Measurements from ENCODE around the gene ST3GAL3.

The ST3GAL3 gene

DNA sequence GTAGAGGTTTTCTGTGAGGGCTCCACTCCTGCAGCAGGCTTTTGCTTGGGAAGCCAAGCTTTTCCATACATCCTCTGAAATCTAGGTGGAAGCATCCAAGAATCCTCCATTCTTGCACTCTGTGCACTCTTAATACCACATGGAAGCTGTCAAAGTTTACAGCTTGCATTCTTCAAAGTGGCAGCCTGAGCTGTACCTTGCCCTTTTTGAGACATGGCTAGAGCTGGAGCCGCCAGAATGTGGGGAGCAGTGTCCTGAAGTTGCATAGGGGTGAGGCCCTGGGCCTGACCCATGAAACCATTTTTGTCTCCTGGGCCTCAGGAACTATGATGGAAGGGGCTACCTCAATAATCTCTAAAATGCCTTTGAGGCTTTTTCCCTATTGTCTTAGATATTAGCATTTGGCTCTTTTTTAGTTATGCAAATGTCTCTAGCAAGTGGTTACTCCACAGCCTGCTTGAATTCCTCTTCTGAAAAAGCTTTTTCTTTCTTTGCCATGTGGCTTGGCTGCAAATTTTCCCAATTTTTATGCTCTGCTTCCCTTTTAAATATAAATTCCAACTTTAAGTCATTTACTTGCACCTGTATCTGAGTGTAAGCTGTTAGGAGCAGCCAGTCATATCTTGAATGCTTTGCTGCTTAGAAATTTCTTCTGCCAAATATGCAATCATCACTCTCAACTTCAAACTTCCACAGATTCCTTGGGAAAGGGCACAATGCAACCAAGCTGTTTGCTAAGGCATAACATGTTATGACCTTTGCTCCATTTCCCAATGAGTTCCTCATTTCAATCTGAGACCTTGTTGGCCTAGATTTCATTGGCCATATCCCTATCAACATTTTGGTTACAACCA is 134.2 kb downstream of the ST3GAL3 start:
- H3K4me1 ChIP-seq (ENCODE audit: control insufficient read depth, insufficient read depth, low read length): peaks cover under 1% of the 10 kb centered on the region
- H3K36me3 ChIP-seq (ENCODE audit: control insufficient read depth, insufficient read depth, low read length): peaks cover 2% of the 10 kb centered on the region
- H3K27me3 ChIP-seq (ENCODE audit: control insufficient read depth, insufficient read depth, low read length): no peaks in the 10 kb centered on the region
- H3K9ac ChIP-seq (ENCODE audit: low read length): no peak overlapping the region
- H3K27ac ChIP-seq (ENCODE audit: low read depth, low read length): no peak overlapping the region
- no peak overlapping the region for H3K4me3 ChIP-seq (ENCODE audit: low read length)

- H3K4me3 ChIP-seq (ENCODE audit: low read length): no peak overlapping the region
- peaks cover 2% of the 10 kb centered on the region for H3K36me3 ChIP-seq (ENCODE audit: control insufficient read depth, insufficient read depth, low read length)
- H3K9ac ChIP-seq (ENCODE audit: low read length): no peak overlapping the region
- H3K4me1 ChIP-seq (ENCODE audit: control insufficient read depth, insufficient read depth, low read length): no peaks in the 10 kb centered on the region
- no peaks in the 10 kb centered on the region for H3K27me3 ChIP-seq (ENCODE audit: control insufficient read depth, insufficient read depth, low read length)
- no peak overlapping the region for H3K27ac ChIP-seq (ENCODE audit: low read depth, low read length)
These were observed 134.8 kb downstream of the ST3GAL3 start for GRCh38 chr1:43842175-43842498.

- peaks cover 2% of the 10 kb centered on the region for H3K36me3 ChIP-seq (ENCODE audit: control insufficient read depth, insufficient read depth, low read length)
These were observed 136.3 kb downstream of the ST3GAL3 start for GRCh38 chr1:43843684-43844083.

DNA sequence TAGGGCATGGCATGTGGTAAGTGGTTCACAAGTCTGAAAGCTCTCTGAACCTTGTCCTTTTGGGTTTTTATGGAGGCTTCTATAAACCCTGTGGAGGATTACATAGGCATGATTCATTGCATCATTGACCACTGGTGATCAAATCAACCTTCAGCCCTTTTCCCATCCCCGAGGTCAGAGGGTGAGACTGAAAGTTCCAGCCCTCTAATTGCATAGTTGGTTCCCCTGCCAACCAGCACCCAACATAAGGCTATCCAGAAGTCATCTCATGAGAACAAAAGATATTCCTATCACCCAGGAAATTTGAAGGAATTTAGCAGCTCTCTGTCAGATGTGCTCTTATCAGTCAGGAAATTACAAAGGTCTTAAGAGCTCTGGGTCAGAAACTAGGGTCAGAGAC is 136.8 kb downstream of the ST3GAL3 start:
- Histone ChIP-seq H3K27me3 (ENCODE audit: control insufficient read depth, insufficient read depth, low read length) (no peaks in the 10 kb centered on the region), H3K4me1 (ENCODE audit: control insufficient read depth, insufficient read depth, low read length) (no peaks in the 10 kb centered on the region), H3K4me3 (ENCODE audit: low read length) (no peak overlapping the region), H3K36me3 (ENCODE audit: control insufficient read depth, insufficient read depth, low read length) (peaks cover 2% of the 10 kb centered on the region), H3K9ac (ENCODE audit: low read length) (no peak overlapping the region), H3K27ac (ENCODE audit: low read depth, low read length) (no peak overlapping the region)

More at GRCh38 chr1:43843684-43844083, 136.3 kb downstream of the ST3GAL3 start:
- Histone ChIP-seq H3K4me3 (ENCODE audit: low read length) (no peak overlapping the region), H3K4me1 (ENCODE audit: control insufficient read depth, insufficient read depth, low read length) (no peaks in the 10 kb centered on the region), H3K27me3 (ENCODE audit: control insufficient read depth, insufficient read depth, low read length) (no peaks in the 10 kb centered on the region), H3K27ac (ENCODE audit: low read depth, low read length) (no peak overlapping the region), H3K9ac (ENCODE audit: low read length) (no peak overlapping the region)

- H3K4me3 ChIP-seq (ENCODE audit: low read length): no peak overlapping the region
- no peak overlapping the region for H3K9ac ChIP-seq (ENCODE audit: low read length)
- H3K27me3 ChIP-seq (ENCODE audit: control insufficient read depth, insufficient read depth, low read length): no peaks in the 10 kb centered on the region
- no peak overlapping the region for H3K27ac ChIP-seq (ENCODE audit: low read depth, low read length)
- peaks cover 2% of the 10 kb centered on the region for H3K36me3 ChIP-seq (ENCODE audit: control insufficient read depth, insufficient read depth, low read length)
- no peaks in the 10 kb centered on the region for H3K4me1 ChIP-seq (ENCODE audit: control insufficient read depth, insufficient read depth, low read length)
These were observed 140.0 kb downstream of the ST3GAL3 start for GRCh38 chr1:43847290-43847689.

GRCh38 chr1:43847882-43848281 is 140.5 kb downstream of the ST3GAL3 start:
- no peak overlapping the region for H3K27ac ChIP-seq (ENCODE audit: low read depth, low read length)
- no peaks in the 10 kb centered on the region for H3K4me1 ChIP-seq (ENCODE audit: control insufficient read depth, insufficient read depth, low read length)
- no peak overlapping the region for H3K9ac ChIP-seq (ENCODE audit: low read length)

GRCh38 chr1:43849670-43850069 is 142.3 kb downstream of the ST3GAL3 start:
- H3K9ac ChIP-seq (ENCODE audit: low read length): no peak overlapping the region
- H3K4me1 ChIP-seq (ENCODE audit: control insufficient read depth, insufficient read depth, low read length): peaks cover 8% of the 10 kb centered on the region
- no peaks in the 10 kb centered on the region for H3K36me3 ChIP-seq (ENCODE audit: control insufficient read depth, insufficient read depth, low read length)
- no peak overlapping the region for H3K4me3 ChIP-seq (ENCODE audit: low read length)
- H3K27me3 ChIP-seq (ENCODE audit: control insufficient read depth, insufficient read depth, low read length): no peaks in the 10 kb centered on the region
- no peak overlapping the region for H3K27ac ChIP-seq (ENCODE audit: low read depth, low read length)

More at GRCh38 chr1:43847882-43848281, 140.5 kb downstream of the ST3GAL3 start:
- H3K36me3 ChIP-seq (ENCODE audit: control insufficient read depth, insufficient read depth, low read length): peaks cover 2% of the 10 kb centered on the region
- H3K27me3 ChIP-seq (ENCODE audit: control insufficient read depth, insufficient read depth, low read length): no peaks in the 10 kb centered on the region
- no peak overlapping the region for H3K4me3 ChIP-seq (ENCODE audit: low read length)

GRCh38 chr1:43850591-43851233 is 143.4 kb downstream of the ST3GAL3 start:
- H3K36me3 ChIP-seq (ENCODE audit: control insufficient read depth, insufficient read depth, low read length): no peaks in the 10 kb centered on the region
- no peak overlapping the region for H3K9ac ChIP-seq (ENCODE audit: low read length)
- H3K4me1 ChIP-seq (ENCODE audit: control insufficient read depth, insufficient read depth, low read length): peaks cover 8% of the 10 kb centered on the region
- no peaks in the 10 kb centered on the region for H3K27me3 ChIP-seq (ENCODE audit: control insufficient read depth, insufficient read depth, low read length)
- H3K4me3 ChIP-seq (ENCODE audit: low read length): no peak overlapping the region
- H3K27ac ChIP-seq (ENCODE audit: low read depth, low read length): no peak overlapping the region

DNA sequence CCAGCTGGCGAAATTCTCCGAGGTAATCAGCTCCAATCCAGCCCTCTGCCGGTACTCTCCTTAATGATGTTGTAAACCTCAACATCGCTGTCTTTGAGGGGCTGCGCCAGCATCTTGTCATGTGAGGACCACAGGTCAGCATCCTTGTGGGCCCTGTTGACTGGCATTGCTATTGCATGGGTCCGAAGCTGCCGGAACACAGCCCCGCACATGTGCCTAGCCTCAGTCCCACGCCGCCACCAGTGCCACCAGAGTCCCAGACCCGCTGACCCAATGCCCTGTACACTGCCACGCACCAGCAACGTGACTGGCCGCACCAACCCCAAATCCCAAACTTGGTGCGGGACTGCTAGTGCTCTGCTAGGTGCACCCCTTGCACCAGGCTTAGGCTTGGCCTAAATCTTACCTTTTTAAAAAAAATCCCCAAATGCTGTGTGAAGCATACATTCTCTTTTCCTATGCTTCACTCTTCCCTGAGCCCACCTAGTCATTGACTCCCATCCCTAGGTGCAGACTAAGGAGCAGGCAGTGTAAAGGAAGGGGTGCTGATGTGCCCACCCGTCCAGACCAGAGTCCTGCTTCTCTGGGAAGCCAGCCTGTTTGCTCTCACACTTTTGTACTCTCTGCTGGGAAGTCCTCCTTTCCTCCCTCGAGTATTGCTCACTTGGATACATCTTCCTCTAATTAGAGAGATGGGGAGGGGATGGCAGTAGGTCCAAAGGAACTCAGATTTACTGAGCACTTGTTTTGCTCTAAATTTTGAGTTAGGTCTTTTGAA is 144.4 kb downstream of the ST3GAL3 start:
- no peaks in the 10 kb centered on the region for H3K27me3 ChIP-seq (ENCODE audit: control insufficient read depth, insufficient read depth, low read length)
- no peaks in the 10 kb centered on the region for H3K36me3 ChIP-seq (ENCODE audit: control insufficient read depth, insufficient read depth, low read length)
- peaks cover 8% of the 10 kb centered on the region for H3K4me1 ChIP-seq (ENCODE audit: control insufficient read depth, insufficient read depth, low read length)
- H3K27ac ChIP-seq (ENCODE audit: low read depth, low read length): no peak overlapping the region
- no peak overlapping the region for H3K4me3 ChIP-seq (ENCODE audit: low read length)
- H3K9ac ChIP-seq (ENCODE audit: low read length): no peak overlapping the region

GRCh38 chr1:43853161-43853921 is 146.0 kb downstream of the ST3GAL3 start:
- Histone ChIP-seq H3K4me1 (ENCODE audit: control insufficient read depth, insufficient read depth, low read length) (peaks cover 8% of the 10 kb centered on the region), H3K4me3 (ENCODE audit: low read length) (no peak overlapping the region), H3K9ac (ENCODE audit: low read length) (no peak overlapping the region), H3K36me3 (ENCODE audit: control insufficient read depth, insufficient read depth, low read length) (no peaks in the 10 kb centered on the region), H3K27me3 (ENCODE audit: control insufficient read depth, insufficient read depth, low read length) (no peaks in the 10 kb centered on the region), H3K27ac (ENCODE audit: low read depth, low read length) (no peak overlapping the region)

DNA sequence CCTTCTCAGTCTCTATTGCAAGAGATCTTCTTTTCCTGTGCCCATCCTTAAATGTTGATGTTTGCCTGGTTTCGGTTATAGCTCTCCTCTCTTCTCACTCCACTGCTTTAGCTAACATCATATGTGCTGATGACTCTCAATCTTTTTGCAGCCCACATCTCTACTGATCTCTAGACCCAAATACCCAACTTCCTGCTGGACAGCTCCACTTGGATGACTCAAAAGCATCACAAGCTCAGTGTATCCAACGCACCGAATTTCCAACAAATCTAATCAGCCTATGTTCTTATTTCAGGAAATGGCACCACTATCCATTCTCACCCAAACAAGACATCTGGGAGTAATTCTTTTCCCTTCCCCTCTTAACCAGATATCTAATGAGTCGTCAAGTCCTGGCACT is 147.1 kb downstream of the ST3GAL3 start:
- no peaks in the 10 kb centered on the region for H3K36me3 ChIP-seq (ENCODE audit: control insufficient read depth, insufficient read depth, low read length)
- H3K4me3 ChIP-seq (ENCODE audit: low read length): no peak overlapping the region
- H3K27me3 ChIP-seq (ENCODE audit: control insufficient read depth, insufficient read depth, low read length): no peaks in the 10 kb centered on the region
- H3K4me1 ChIP-seq (ENCODE audit: control insufficient read depth, insufficient read depth, low read length): peaks cover 8% of the 10 kb centered on the region
- no peak overlapping the region for H3K27ac ChIP-seq (ENCODE audit: low read depth, low read length)
- no peak overlapping the region for H3K9ac ChIP-seq (ENCODE audit: low read length)

DNA sequence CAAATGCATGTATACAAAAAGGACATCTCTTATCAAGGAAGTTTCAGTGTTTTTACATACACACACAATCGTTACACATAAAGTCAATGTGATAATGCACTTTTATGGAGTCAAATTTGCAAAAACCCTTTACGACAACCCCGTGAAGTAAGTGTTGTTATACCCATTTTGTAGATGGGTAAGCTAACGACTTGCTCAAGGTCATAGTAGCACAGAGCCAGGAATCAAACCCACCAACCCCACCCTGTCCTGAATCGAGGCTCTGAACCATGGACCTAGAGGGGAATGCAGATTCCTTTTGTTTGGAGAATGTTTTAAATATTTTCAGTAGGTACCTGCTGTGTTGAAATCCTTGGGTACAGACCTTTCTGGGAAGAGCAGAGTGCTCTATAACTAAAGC is 148.9 kb downstream of the ST3GAL3 start:
- H3K4me1 ChIP-seq (ENCODE audit: control insufficient read depth, insufficient read depth, low read length): peaks cover 8% of the 10 kb centered on the region

More for the DNA sequence above, 148.9 kb downstream of the ST3GAL3 start:
- no peak overlapping the region for H3K27ac ChIP-seq (ENCODE audit: low read depth, low read length)
- no peaks in the 10 kb centered on the region for H3K27me3 ChIP-seq (ENCODE audit: control insufficient read depth, insufficient read depth, low read length)
- no peak overlapping the region for H3K9ac ChIP-seq (ENCODE audit: low read length)
- H3K36me3 ChIP-seq (ENCODE audit: control insufficient read depth, insufficient read depth, low read length): no peaks in the 10 kb centered on the region
- no peak overlapping the region for H3K4me3 ChIP-seq (ENCODE audit: low read length)

All from rectal smooth muscle tissue (tissue), 1 donor.